ENCODE measurements around the gene APOBEC3C. TPM values are rescaled to one million over a fixed set of nuclear protein-coding genes. Genes with fewer than 3 reads are reported as not detected.
"Not testable (repeated sequence)": the region's sequence is repeated elsewhere in the genome, so short reads cannot be mapped to it uniquely, and the experiment has no call there.

APOBEC3C gene
- total RNA-seq, 1 donor: 12.9 TPM

GRCh38 chr22:39055658-39056057 lies 41.6 kb downstream of the APOBEC3C start:
- no peak for DNase-seq (ENCODE audit: low read depth in 2 of 3, low spot score in 2 of 3)

GRCh38 chr22:39061290-39061689 lies 47.2 kb downstream of the APOBEC3C start:
- peak in 1 of 3 donors; percentile 48 for DNase-seq (ENCODE audit: low read depth in 2 of 3, low spot score in 2 of 3)

DNA sequence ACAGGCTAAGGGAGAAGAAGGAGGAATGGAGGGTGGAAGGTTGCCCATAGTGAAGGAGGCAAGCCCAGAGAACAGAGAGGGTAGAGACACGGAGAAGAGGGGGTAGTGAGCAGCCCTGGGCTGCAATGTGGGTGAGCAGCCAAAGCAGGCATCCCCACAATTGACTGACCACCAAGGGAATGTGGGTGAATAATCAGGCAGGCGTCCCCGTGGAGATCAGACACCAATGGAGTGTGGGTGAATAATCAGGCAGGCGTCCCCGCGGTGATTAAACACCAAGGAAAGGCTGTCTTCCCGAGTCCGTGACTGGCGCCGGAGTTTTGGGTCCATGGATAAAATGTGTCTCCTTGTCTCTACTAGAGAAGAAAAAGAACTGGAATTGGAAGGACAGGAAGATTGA lies 47.9 kb downstream of the APOBEC3C start:
- not testable (repeated sequence) for DNase-seq (ENCODE audit: low read depth in 2 of 3, low spot score in 2 of 3)

DNA sequence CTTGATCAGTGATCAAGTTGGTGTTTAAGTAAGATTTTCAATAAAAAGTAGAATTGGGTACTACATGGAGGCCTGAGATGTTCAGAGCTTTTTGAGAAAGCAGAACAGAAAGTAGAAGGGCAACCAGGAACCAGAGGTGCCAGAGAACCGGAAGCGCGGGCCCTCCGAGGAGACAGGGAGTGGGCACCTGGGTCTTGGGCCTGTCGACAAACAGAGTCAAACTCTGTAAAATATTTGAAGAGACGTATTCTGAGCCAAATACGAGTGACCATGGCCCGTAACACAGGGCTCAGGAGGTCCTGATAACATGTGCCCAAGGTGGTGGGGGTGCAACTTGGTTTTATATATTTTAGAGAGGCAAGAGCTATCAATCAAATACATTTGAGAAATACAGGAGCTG lies 49.8 kb downstream of the APOBEC3C start:
- DNase-seq (ENCODE audit: low read depth in 2 of 3, low spot score in 2 of 3): not testable (repeated sequence)

DNA sequence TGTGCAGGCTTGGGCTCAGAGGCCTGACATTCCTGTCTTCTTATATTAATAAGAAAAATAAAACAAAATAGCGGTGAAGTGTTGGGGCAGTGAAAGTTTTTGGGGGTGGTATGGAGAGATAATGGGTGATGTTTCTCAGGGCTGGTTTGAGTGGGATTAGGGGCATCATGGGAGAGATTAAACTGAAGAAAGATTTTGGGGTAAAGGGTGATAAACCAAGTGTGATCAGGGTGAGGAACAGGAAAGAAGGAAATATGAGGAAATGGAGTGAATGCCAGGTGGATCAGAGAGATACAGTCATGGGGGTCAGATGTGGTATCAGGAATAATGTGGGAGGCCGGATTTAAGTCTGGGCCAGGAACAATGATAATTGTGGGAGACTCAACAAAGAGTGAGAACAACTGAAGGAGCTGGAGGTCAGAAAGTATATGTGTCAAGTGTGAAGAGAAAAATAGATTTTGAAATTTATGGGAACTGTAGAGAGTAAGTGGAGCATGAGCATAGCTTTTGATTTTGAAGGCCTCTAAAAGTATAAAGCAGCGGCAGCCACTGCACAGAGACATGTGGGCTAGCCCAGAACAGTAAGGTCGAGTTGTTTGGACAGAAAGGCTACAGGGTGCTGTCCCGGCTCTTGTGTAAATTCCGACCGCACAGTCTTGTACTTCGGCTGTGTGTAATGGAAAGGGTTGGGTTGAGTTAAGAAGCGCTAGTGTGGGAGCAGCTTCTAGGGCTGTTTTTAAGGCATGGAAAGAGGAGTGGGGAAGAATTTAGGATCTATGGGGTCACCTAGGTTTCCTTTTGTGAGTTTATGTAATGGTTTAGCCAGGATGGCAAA lies 52.6 kb downstream of the APOBEC3C start:
- DNase-seq (ENCODE audit: low read depth in 2 of 3, low spot score in 2 of 3): not testable (repeated sequence)

DNA sequence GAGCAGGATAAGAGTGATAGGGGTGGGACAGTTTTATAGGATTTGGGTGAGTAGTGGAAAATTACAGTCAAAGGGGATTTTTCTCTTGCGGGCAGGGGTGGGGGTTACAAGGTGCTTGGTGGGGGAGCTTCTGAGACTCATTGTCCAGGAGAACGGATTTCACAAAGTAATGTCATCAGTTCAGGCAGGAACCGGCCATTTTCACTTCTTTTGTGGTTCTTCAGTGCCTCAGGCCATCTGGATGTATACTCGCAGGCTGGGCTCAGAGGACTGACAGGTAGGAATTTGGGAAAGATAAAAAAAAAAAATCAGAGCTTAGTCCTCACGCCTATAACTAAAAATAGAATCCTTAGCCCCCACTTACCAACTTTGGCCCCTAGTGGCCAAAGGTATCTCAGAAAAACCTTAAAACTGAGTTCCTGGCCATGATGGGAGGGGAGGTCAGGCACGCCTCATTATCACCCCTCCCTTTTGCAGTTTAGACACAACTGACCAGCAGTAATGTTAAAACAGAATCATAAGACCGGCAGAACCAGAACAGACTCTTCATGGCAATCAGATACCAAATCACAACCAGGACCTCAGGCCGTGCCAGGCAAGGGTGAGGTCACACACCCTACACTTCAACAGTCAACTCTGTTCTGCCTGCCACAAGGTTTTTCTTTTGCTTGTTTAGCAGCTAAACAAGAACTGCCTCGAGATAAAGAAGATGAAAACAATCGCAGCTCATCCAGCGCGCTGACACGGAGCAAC lies 54.2 kb downstream of the APOBEC3C start:
- DNase-seq (ENCODE audit: low read depth in 2 of 3, low spot score in 2 of 3): no peak

Other genes starting within 250 kb of the APOBEC3C start
- gene DNAL4, start 220.1 kb upstream of the APOBEC3C start, total RNA-seq: 14.8 TPM
- gene NPTXR, start 170.2 kb upstream of the APOBEC3C start, total RNA-seq: 0.27 TPM
- 15.6 TPM for gene CBX6, start 142.0 kb upstream of the APOBEC3C start, total RNA-seq
- gene APOBEC3A, start 56.6 kb upstream of the APOBEC3C start, total RNA-seq: 1.9 TPM
- 1.6 TPM for gene APOBEC3B, start 31.9 kb upstream of the APOBEC3C start, total RNA-seq
- 7.3 TPM for gene APOBEC3D, start 6.9 kb downstream of the APOBEC3C start, total RNA-seq
- 8.9 TPM for gene APOBEC3F, start 26.6 kb downstream of the APOBEC3C start, total RNA-seq
- gene APOBEC3G, start 63.0 kb downstream of the APOBEC3C start, total RNA-seq: 38.8 TPM
- 0.27 TPM for gene APOBEC3H, start 83.0 kb downstream of the APOBEC3C start, total RNA-seq
- gene CBX7, start 138.4 kb downstream of the APOBEC3C start, total RNA-seq: 10.0 TPM
- 0.27 TPM for gene PDGFB, start 230.7 kb downstream of the APOBEC3C start, total RNA-seq